ENCODE measurements around the gene WNT2.

DNA sequence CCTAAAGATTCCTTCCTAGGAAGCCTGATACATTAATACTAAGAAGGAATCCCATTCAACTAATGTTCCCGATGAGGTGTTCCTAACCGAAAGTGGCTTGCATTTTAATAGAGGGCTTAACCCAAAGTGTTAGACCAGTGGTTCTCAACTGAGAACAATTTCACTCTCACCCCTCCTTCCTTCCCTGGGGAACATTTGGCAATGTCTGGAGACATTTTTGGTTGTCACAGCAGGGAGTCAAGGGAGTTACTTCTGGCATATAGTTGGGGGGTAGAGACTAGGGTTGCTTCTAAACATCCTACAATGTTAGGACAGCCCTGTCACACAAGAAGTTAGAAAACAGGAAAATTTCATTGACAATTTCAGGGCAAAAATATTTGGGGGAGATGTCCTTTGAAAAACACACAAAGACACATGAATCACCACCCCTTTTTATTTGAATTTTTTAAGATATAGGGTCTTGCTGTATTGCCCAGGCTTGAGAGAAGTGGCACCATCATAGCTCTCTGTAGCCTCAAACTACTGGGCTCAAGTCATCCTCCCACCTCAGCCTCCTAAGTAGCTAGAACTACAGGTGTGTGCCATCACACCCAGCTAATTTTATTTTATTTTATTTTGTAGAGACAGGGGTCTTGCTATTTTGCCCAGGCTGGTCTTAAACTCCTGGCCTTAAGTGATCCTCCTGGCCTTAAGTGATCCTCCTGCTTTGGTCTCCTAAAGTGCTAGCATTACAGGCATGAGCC lies 50.7 kb downstream of the WNT2 start:
- TF ChIP-seq, protein P1, sequence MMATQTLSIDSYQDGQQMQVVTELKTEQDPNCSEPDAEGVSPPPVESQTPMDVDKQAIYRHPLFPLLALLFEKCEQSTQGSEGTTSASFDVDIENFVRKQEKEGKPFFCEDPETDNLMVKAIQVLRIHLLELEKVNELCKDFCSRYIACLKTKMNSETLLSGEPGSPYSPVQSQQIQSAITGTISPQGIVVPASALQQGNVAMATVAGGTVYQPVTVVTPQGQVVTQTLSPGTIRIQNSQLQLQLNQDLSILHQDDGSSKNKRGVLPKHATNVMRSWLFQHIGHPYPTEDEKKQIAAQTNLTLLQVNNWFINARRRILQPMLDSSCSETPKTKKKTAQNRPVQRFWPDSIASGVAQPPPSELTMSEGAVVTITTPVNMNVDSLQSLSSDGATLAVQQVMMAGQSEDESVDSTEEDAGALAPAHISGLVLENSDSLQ (IDR thresholded peaks at IDR 0.05): no peak
- no peak for TF ChIP-seq SMC3 (IDR thresholded peaks at IDR 0.05; ENCODE audit: borderline replicate concordance, low read length)
- TF ChIP-seq, protein P2, sequence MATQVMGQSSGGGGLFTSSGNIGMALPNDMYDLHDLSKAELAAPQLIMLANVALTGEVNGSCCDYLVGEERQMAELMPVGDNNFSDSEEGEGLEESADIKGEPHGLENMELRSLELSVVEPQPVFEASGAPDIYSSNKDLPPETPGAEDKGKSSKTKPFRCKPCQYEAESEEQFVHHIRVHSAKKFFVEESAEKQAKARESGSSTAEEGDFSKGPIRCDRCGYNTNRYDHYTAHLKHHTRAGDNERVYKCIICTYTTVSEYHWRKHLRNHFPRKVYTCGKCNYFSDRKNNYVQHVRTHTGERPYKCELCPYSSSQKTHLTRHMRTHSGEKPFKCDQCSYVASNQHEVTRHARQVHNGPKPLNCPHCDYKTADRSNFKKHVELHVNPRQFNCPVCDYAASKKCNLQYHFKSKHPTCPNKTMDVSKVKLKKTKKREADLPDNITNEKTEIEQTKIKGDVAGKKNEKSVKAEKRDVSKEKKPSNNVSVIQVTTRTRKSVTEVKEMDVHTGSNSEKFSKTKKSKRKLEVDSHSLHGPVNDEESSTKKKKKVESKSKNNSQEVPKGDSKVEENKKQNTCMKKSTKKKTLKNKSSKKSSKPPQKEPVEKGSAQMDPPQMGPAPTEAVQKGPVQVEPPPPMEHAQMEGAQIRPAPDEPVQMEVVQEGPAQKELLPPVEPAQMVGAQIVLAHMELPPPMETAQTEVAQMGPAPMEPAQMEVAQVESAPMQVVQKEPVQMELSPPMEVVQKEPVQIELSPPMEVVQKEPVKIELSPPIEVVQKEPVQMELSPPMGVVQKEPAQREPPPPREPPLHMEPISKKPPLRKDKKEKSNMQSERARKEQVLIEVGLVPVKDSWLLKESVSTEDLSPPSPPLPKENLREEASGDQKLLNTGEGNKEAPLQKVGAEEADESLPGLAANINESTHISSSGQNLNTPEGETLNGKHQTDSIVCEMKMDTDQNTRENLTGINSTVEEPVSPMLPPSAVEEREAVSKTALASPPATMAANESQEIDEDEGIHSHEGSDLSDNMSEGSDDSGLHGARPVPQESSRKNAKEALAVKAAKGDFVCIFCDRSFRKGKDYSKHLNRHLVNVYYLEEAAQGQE (IDR thresholded peaks at IDR 0.05; ENCODE audit: low read depth, low read length): no peak

Data from GM12878 (cell line).